ENCODE results near the gene AKAP13.

Gene AKAP13

DNA sequence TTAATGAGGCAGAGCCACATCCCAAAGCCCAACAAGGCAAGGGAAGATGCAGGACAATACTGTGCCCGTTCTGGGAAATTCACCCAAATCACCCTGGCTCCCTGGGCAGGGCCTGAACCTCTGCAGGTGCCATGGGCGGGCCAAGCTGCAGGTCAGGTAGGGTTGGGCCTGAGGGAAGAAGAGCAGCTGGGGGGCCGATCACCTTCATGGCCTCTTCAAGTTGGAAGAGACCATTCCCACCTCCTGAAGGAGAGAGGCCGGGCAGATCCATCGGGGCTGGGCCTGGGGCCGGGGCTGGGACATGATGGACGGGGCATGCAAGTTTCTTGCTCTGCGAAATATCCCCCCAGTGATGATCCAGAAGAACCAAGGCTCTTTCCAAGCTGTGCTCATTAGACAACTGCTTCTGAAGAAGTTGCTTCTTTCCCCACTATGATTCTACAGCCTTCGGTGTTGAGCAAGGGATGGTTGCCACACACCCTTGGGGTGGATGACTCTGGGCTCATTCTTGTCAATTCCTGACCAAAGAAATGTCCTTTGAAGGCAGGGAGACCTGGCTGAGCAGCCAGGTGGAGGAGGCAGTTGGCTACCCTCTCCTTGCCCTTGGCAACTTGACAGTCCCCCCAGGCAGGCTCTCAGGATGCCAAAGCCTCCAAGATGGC is 376.1 kb downstream of the AKAP13 start:
- no peak for DNase-seq (ENCODE audit: low spot score)

DNA sequence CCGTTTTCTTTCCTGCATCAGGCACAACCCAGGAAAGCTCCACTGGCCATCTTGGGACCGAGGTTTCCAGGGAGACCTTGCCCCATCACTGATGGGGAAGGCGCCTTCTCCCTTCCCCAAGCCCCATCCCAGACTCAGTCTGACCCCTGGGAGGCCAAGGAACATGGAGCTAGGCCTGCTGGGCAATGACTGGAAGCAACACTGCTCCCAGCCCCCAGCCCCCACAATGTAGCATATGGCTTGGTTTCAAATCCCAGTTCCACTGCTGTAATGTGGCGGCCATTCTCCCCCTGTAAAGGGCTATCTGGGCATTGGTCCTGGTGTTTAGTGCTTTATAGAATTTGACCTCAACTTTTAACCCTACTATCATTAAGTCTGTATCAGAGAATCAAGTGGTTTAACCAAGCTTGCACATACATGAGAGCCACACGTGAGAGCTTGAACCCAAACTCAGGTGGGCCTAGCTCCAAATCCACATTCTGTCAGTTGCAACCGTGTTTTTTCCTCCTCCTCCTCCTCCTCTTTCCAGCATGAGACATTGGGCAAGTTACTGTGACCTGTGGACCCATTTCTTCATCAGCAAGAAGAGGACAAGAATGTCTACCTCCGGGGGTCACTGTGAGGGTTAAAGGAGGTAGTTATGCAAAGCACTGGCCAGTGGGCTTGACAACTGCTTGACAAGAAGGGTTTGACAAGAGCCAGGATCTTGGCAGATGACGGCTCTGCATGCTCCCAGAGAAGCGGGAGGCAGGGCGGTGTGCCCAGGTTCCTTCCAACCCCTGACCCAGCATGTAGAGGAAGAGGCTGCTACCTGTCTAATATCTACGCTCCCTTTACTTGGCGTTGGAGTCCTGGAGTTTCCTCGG is 376.9 kb downstream of the AKAP13 start:
- no peak for DNase-seq (ENCODE audit: low spot score)

DNA sequence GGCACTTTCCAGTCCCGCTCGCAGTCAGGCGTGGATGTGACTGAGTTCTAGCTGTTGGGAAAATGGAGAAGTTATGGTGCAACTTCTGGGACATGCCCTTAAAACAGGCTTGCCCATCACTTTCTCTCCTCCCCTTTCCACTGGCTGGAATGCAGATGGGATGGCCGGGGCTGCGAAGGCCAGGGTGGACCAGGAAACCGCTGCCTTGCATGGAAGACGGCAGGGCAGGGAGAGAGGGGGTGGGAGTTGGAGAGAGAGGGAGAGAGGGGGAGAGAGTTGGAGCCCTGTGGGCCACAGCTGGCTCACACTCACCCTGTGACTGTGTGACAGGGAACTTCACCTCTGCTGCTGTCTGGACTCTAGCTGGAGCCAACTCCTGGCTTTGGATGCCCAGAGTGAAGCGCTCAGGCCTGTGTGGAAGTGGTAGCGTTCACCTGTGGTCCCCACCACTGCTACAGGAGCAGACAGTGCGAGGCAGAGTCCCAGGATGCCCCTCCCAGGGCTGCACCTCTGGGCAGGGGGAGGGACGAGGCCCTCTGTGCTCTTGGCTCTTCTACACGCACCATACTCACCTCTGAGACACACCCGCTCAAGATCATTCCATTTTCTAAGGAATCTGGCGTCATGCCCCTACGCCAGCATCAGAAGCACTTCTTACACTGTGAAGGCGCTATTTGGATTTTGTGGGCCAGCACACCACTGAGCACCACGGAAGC is 377.7 kb downstream of the AKAP13 start:
- DNase-seq (ENCODE audit: low spot score): no peak

DNA sequence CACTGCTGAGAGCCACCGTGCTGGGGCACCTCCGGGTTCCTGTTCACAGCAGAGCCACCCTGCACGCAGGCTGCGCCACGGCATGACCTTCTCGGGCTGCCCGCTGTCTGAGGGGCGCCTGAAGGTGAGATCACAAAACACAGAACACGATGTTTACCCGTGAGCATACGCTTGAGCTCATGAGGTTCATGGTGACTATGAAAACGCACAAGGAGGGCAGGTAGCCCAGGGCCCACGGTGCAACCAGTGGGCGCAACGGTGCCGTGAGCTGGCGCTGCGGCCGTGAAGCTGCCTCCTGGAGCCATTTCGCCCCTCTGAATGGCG is 378.2 kb downstream of the AKAP13 start:
- DNase-seq (ENCODE audit: low spot score): no peak

DNA sequence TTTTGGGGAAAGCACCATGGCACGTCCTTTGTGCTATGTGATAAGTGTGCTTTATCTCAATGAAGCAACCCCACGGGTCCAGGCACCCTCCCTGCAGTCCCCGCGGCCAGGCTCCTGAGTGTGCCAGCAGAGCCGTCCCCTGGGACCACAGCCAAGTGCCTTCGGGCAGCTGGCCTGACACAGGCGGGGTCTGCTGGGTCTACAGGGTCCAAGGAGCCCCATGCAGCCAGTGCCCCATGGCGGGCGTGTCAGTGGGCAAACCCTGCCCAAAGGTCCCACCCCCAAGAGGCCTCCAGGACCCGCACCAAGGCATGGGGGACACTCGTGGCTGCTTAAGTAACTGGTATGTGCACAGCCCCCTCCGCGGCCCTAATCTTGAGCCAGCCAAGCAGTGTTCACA is 379.0 kb downstream of the AKAP13 start:
- no peak for DNase-seq (ENCODE audit: low spot score)

DNA sequence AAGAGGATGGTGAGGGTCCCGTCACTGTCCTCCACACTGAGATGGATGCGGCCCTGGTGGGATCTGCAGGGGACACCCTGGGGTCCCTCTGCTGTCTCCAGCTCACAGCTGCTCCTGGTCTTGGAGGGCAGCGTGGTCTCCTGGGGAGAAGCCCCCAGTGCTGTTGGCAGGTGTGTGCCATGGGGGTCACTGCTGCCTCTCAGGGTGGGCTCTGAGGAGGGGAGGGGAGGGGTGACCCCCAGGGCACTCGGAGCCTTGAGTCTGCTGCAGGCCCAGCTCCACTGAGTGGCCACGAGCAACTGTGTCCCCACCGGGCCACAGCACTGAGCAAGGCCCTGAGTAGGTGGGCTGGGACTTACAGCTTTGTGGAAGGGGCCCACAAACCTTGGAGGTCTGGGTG is 379.6 kb downstream of the AKAP13 start:
- no peak for DNase-seq (ENCODE audit: low spot score)

DNA sequence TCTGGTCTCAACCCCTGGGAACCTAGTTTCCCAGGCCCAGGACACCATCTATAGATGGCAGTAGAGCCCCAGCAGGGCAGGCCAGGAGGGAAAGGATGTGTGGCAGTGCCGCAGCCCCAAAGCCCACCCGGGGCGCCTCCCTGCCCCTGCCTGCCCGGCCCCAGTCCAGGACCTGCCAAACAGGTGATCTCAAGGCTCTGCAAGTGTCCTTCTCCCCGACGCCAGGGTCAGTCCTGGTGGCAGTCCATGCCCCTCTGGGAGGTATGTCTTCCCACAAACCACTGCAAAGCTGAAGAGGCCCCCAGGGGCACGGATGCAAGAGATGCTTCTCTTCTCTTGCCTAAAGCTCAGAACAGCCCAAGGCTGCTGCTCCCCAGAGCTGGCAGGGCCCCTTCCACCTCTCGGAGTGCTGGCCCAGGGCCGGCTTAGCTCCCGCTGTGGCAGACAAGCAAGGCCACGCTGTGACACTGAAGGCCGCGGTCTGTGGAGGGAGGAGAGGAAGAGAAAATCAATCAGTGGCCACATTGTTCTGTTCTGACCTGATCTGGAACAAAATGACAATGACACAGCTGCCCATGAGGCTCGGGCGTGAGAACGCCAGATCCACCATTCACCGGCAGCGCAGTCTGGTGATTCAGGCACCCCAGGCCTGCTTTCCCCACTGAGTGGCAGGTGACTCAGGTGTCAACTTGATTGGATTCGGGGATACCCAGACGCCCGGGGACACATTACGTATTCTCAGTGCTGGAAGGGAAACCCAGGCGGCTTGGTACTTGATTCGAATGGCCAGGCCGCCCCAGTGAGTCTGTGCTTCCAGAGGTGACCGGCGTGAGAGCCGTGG is 380.3 kb downstream of the AKAP13 start:
- no peak for DNase-seq (ENCODE audit: low spot score)

DNA sequence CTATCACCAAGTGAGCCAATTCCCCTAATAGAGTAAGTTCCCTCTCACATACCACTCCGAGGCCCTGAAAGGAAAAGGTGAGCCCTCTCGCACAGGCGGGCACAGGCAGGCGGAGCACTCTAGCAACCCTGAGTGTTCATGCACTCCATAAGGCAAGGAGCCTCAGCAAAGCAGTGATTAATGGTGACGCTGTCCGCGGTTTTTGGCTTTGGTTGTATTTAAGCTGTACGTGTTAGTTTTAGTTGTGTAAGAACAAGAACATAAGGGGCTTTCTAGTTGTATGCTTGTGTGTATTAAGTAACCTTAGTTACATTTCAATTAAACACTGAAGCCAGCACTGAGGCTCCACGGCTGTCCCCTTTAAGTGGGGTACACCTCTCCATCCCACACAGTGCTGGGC is 381.2 kb downstream of the AKAP13 start:
- no peak for DNase-seq (ENCODE audit: low spot score)

DNA sequence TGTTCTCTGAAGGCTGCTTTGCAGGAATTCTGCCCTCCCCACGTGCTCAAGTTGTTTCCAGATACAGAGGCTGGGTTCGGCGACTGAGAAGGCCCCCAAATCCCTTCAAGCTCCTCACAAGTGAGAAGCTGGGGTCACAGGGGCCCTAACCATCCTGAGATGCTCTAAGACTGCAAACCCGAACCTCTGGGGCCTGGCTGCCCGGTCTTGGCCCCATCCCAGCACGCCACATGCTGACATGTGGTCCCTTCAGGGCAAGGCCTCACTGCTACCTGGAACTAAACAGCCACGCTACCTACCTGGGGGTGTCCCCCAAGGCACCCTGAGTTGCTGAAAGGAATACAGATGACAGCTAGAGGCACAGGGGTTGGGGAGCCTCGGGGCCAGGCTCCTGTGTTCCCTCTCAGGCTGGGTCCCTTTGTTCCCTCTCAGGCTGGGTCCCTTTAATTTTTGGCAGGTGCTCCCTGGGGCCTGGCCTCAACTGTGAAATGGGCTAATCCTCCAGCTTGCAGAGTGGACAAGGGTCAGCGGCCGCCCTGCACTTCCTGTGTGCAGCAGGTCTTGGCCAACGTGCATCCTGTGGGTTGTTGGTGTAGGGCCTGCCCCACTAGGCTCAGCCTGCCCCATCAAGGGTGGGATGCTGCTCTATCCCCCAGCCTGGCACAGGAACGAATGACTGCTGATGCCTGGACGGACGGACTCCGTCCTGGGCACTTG is 381.8 kb downstream of the AKAP13 start:
- no peak for DNase-seq (ENCODE audit: low spot score)

DNA sequence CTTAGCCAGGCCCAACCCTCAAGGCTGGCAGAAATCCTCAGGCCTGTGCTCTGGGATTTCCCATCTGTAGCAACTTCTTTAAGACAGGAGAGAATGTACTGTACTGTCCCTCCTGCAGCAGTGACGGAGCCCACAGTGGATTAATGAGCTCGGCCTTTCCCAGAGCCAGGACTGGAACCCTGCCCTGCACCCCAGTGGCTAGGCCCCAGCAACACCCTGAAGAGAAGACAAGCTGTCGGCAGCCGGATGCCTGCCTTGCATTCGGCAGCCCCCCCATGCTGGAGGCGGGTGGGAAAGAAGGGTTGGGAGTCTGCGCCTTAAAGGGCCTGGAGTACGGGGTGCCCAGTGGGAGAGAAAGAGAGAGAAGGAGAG is 382.3 kb downstream of the AKAP13 start:
- no peak for DNase-seq (ENCODE audit: low spot score)

DNA sequence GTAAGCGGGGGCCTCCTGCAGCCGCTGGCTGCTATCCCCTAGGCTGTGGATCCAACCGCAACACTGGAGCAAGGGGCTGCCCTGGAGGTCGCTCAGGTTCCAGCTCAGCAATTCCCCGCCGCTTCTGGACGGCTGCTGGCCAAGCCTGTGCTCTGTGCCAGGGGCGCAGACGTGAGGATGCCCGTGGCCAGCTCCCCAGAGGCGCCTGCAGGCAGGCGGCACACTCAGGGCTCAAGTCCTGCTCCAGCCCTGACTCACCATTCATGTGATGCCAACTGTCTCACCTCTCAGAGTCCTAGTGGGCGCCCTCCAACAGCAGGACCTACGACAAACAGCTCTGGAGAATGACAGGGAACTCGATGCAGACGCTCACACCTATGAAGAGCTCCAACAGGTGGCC is 382.8 kb downstream of the AKAP13 start:
- DNase-seq (ENCODE audit: low spot score): no peak

DNA sequence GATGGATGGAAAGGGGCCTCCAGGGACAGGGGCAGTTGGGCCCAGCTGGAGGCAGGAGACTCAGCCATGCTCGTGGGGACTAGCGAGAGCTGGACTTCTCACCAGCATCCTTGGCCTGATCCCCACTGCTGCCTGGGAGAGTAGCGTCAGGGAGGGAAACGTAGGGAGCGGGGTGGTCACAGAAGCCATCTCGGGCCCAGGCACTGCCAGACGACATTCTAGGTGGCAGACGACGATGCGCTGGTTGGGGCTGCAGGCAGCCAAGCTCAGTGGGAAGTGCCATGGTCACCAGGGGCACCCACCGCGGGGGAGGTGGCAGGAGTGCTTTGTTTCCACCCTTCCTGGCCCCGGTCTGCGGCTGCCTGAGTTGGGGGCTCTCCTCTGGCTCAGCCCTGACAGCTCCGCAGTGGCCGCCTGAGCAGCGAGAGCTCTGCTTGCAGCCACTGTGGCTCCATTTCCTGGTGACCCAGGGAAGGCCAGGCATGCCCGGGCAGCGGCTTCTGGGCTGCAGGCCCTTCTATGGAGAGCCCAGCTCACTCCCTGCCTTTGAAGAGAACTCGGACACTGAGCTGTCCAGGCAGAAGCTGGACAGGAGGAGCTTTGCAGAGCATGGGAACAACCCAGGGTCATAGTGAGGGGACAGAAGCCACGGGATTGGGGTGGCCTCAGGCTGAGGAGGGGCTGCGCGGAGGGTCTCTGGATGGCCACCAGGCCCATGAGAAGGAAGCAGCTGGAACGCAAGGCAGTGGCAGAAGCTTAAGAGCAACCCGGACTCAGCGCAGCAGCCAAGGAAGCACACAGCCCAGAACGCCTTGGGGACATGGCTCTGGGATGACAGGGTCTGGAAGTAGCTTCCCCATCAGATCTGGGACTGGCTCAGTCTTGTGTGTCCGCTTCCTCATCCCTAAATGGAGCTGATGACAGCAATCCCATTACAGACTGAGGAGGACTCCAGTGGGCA is 383.6 kb downstream of the AKAP13 start:
- DNase-seq (ENCODE audit: low spot score): no peak

DNA sequence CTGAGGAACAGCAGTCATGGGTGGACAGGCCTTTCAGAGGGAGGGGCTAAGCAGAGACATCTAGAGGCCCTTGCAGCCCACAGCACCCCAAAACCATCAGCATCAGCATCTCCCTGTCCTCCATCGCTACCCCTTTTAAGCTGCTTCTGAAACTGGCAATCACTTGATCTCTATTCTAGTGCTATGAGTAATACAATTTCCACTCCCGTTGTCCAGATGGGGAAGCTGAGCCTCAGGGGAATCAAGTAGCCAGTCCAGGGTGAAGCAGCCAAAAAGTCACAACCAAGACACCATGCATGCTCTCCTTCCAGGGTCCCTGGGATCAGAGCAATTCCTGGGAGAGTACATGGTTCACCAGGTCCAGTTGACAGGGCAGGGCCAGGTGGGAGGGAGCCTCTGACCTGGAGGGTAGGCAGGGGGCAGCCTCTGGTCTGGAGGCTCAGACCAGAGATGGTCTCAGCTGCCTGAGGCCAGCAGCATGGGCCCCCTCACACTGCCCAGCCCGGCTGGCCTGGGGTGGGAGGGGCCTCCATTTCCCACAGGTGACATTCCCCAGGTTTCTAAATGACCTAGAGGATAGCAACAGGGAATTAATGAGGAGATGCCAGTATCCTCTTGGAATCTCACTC is 384.4 kb downstream of the AKAP13 start:
- peak; percentile 90 for DNase-seq (ENCODE audit: low spot score)

DNA sequence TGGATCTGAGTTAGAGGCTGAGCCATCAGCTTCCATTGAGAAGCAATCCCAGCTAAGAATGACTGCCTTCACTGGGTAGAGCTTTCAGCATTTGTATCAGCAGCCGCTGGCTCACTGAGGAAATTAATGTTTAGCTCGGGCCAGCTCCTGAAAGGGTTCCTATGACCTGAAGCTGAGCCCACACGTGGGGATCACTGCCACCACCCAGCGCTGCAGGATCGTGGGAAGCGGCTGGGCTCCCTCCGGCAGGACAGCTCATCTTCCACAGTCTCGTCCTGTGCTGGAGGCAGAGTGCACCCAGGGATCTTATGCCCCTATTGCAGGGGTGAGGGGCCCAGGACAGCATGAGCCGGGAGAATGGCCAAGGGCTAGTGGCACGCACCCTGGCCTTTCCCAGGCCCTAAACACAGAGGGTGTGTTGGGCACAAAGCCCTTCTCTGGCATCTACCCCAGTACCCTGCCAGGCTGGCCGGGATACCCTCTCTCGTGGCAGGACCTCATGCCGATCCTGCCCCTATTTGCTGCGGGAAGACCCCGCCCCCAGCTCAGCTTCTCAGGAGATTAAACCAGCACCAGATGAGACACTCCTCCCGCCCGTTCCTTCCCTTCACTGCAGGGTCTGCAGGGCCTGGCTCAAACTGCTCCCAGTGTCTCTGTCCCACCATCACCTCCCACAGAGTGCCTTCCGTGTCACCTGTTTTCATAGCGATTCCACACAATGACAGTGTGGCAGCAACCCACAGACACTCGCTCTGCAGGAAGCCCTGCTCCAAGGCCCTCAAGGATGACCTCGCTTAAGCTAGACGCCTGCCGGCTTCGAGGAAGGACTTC is 385.8 kb downstream of the AKAP13 start:
- no peak for DNase-seq (ENCODE audit: low spot score)

DNA sequence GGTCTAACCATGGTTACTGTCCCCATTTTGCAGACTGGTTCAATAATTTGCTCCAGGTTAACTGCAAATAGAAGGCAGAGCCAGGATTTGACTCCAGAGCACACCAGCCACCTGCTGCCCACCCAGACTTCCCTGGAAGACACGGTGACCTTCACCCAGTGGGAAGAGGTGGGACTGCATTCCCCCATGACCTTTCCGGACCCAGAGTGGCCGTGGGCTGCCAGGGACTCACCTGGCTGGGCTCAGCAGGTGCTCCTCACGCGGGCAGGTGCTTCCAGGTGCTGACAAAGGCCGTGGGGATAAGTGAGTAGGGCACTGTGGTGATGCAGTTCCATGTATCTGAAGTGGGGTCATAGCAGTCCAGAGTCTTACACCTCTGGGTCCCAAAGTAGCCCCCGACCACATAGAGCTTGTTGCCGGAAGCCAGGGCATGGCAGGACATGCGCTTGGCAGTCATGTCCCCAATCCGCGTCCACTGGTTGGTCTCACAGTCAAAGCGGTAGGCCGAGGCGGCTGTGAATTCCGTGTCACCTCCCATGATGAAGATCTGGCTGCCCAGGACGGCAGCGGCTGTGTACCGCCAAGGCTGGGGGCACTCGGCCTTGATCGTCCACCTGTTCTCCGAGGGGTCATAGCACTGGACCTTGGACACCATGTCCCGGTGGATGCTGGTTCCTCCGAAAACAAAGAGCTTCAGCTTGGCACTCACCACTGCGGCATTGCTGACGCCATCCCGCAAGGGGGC is 387.6 kb downstream of the AKAP13 start:
- DNase-seq (ENCODE audit: low spot score): no peak

DNA sequence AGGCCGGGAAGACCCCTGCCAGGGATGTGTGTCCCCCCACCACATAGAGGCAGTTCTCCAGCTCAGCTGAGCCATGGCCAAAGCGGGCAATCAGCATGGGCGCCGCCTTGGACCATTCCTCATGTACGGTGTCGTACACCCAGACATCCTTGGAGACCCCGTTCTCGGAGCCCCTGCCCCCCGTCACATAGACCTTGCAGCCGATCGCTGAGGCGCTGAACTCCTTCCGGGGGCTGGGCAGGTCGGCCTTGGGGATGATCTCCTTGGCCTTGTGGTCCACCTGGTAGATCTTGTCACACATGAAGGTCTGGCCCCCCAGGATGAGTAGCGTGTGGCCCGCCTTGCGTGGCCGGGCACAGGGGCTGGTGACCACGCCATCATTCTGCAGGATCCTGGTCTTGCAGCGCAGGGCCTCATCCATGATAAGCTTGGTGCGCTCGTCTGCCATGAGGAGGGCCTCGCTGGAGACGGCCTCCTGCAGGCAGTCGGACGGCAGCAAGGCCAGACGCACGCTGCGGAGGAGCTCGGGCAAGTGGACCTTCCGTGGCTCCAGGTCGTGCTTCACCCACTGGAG is 388.3 kb downstream of the AKAP13 start:
- no peak for DNase-seq (ENCODE audit: low spot score)

DNA sequence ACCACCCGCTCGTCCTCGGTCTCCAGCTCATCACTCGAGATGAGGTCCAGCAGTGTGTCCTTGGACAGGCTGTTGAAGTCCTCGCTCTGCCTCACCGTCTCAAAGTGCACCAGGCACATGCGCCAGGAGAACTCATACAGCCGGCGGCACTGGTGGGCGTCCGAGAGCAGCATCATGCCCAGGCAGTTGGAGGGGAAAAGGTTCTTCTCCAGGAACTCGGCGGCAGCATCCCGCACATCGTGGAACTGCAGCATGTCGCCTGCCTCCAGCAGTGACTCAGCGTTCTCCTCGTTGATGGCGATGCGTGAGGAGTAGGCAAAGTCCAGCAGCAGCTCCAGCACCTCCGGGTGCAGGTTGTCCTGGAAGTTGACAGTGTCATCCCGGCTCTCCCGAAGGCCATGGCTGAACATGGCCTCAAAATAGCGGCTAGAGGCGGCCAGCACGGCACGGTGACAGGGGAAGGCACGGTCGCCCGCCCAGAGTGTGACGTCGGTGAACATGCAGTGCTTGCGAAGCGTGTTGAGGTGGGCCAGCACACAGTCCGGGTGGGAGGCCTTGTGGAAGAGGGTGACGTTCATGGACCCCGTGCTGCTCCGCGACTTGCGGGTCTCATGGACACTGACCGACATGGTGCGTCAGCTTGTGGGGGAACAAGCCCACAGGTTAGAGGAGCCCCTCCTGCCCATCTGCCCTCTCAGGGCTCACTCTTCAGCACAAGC is 388.9 kb downstream of the AKAP13 start:
- DNase-seq (ENCODE audit: low spot score): no peak

Data from hepatic stellate cell (primary cell).